ENCODE data around the gene CAMK2N1.

Gene CAMK2N1

DNA sequence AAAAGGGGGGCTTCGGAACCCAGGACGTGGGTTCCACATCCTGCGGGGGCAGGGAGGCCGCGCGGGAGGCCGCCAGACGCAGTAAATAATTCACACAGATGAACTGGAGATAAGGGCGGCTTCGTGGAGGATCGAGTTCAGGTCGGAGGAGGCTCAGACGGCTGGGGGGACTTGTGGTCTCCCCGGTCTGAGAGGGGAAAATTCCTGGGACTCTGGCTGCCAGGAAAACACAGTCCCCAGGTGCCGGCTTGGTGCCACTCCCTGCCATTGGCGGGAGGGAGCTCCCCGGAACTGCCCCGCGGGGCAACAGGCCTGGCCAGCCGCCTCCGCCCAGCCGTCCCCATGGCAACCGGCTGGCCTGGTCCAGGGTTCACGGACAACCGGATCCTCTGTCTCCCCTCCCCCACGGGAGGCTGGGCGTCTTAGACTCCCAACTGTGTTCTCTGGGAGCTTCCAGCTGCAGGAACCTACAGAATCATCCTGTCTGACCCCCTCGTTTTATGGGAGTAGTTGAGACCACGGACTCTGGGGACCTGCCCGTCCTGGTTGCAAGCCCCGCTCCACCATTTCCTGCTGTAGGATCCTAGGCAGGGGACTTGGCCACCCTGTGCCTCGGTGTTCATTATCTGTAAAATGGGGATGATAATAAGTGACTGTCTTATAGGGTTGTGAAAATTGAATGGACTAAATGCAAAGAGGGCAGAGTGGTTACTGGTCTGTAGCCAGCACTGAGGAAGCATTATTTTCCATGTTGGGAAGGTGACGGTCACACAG lies 9.6 kb downstream of the CAMK2N1 start:
- peak overlapping the region; percentile 14 for H3K4me3 ChIP-seq (ENCODE audit: low read length)
- TF ChIP-seq, protein P1, sequence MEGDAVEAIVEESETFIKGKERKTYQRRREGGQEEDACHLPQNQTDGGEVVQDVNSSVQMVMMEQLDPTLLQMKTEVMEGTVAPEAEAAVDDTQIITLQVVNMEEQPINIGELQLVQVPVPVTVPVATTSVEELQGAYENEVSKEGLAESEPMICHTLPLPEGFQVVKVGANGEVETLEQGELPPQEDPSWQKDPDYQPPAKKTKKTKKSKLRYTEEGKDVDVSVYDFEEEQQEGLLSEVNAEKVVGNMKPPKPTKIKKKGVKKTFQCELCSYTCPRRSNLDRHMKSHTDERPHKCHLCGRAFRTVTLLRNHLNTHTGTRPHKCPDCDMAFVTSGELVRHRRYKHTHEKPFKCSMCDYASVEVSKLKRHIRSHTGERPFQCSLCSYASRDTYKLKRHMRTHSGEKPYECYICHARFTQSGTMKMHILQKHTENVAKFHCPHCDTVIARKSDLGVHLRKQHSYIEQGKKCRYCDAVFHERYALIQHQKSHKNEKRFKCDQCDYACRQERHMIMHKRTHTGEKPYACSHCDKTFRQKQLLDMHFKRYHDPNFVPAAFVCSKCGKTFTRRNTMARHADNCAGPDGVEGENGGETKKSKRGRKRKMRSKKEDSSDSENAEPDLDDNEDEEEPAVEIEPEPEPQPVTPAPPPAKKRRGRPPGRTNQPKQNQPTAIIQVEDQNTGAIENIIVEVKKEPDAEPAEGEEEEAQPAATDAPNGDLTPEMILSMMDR (conservative IDR thresholded peaks at IDR 0.05; ENCODE audit: low read depth, low read length): no peak
- no peak for DNase-seq (ENCODE audit: low read depth)

DNA sequence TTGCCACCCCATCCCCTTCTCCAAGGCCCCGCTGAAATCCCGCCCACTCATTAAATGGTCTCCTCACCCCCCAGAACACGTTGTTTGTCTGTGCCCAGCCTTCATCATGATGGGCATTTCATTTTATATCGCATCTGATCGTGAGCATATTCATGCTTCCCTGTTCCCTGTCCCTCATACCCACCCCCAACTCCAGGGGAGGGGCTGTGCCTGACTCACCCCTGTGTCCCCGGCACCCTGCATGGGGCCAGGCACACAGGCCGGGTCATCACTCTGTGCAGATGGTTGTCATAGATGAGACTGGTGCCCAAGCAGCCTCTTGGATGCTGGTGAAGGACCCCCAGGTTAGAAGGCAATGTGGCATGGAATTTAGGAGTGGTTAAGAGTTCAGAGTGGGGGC lies 11.0 kb downstream of the CAMK2N1 start:
- TF ChIP-seq, protein P1 (conservative IDR thresholded peaks at IDR 0.05; ENCODE audit: low read depth, low read length): no peak
- DNase-seq (ENCODE audit: low read depth): no peak
- no peak overlapping the region for H3K4me3 ChIP-seq (ENCODE audit: low read length)

DNA sequence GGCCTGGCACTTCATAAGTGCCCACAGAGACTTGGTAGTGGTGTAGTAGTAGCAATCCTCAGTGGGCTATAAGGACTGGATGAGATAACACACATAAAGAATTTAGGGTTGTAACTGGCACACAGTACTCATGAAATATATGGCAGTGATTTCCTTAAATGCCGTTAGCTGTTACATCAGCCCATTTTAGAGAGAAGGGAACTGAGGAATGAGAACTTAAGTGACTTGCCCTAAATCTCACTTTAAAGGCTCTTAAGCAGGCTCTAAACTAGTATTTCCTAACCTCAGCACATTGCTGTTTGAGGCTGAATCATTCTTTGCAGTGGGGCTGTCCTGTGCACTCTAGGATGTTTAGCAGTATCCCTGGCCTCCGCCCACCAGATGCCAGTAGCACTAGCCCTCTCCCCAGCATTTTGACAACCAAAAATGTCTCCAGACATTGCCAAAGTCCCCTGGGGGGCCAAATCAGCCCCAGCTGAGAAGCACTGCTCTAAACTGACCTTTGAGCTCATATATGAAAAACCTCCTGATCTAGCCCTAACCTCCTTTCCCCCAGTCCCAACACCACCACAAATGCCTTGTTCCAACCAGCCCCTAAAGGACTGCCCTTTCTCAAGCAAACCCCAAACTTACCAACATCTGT lies 11.6 kb downstream of the CAMK2N1 start:
- TF ChIP-seq, protein P1 (conservative IDR thresholded peaks at IDR 0.05; ENCODE audit: low read depth, low read length): no peak
- DNase-seq (ENCODE audit: low read depth): no peak
- H3K4me3 ChIP-seq (ENCODE audit: low read length): no peak overlapping the region

DNA sequence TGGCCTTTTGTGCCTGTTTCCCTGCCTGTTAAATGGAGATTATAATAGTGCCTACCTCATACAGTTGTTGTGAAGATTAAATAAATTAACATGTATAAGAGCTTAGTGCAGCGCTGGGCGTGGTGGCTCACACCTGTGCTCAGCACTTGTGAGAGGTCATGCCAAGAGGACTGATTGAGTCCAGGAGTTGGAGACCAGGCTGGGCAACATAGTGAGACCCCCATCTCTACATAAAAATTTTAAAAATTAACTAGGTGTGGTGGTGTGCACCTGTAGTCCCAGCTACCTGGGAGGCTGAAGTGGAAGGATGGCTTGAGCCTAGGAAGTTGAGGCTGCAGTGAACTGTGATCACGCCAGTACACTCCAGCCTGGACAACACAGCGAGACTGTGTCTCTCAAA lies 12.1 kb downstream of the CAMK2N1 start:
- DNase-seq (ENCODE audit: low read depth): no peak
- no peak overlapping the region for H3K4me3 ChIP-seq (ENCODE audit: low read length)
- TF ChIP-seq, protein P1 (conservative IDR thresholded peaks at IDR 0.05; ENCODE audit: low read depth, low read length): no peak

DNA sequence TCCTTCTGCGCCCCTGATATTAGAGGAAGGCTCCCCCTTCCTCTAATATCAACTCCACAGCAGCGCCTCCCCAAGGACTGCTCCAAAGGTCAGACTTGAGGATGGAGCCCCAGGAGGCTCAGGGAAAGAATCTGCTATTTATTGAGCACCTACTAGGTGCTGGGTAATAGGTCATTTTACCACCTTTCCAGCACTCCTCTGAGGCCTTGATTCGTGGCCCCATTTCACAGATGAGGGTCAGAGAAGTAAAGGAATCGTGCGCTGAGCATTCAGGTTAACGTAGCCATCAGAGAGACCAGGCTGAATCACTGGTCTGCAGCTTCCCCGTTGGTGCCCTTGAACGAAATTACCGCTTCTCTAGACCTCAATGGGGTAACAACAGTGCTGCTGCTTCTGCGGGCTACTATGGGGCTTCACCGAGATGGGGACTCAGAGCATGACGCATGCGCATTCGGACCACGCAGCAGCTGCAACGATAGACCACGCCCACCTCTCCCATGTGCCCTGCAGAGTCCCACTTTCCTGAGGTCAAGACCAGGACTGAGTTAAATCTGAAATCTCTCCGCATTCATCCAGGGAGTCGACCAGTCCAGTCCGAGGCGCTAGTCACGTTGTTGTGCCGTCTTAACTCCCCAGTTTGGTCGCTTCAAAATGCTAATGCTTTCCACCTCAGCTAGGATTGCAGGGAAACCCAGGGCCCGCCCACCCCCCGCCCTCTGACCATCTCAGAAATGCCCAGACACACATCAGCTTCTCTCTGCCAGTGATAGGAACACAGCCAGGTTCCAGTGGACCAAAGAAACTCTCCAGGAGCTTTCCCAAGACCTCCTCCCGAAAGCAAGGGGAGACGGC lies 12.9 kb downstream of the CAMK2N1 start:
- peak overlapping the region; percentile 19 for H3K4me3 ChIP-seq (ENCODE audit: low read length)
- TF ChIP-seq, protein P1 (conservative IDR thresholded peaks at IDR 0.05; ENCODE audit: low read depth, low read length): no peak
- no peak for DNase-seq (ENCODE audit: low read depth)

DNA sequence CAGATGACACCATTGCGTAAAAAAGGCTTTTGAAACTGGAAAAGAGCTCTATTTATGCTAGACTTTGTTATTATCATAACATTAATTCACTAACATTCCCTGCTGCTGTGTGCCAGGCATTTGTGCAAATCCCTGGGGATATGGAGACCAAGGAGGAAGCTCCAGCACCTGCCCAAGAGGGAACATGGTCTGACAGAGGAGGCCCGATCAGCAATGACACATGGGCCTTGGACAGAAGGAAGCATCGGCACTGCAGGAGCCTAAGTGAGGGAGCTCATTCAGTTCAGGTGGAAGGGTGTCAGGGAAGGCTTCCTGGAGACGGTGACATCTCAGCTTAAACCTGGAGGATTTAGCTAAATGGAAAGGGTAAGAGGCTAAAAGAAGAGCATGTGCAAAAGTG lies 13.9 kb downstream of the CAMK2N1 start:
- DNase-seq (ENCODE audit: low read depth): no peak
- TF ChIP-seq, protein P1 (conservative IDR thresholded peaks at IDR 0.05; ENCODE audit: low read depth, low read length): no peak
- no peak overlapping the region for H3K4me3 ChIP-seq (ENCODE audit: low read length)

Data from retinal pigment epithelial cell (primary cell).